ENCODE results near the gene PITPNM3.

GRCh38 chr17:6454495-6455320 is 101.6 kb downstream of the PITPNM3 start:
- no peak for TF ChIP-seq TCF12 (IDR thresholded peaks at IDR 0.05; ENCODE audit: low read depth)
- no peak for TF ChIP-seq CEBPB (IDR thresholded peaks at IDR 0.05)
- TF ChIP-seq RAD21 (IDR thresholded peaks at IDR 0.05; ENCODE audit: low read depth), result no peak

Measured in Ishikawa (cell line).